Activated effector memory CD4-positive, alpha-beta T cell treated with Interleukin-2 at 50 U/mL for 16 hours (primary cell): Measurements from ENCODE around the gene HSF2BP.
"Not testable (repeated sequence)": the region's sequence is repeated elsewhere in the genome, so short reads cannot be mapped to it uniquely, and the experiment has no call there.

Experiments used
- DNase-seq: peaks from one replicate; pipeline ENCODE4 v3.0.0-alpha.2; 2020

HSF2BP gene

GRCh38 chr21:43596616-43597015 lies 62.7 kb downstream of the HSF2BP start:
- no peak for DNase-seq

- not testable (repeated sequence) for DNase-seq
These were observed 63.5 kb downstream of the HSF2BP start for GRCh38 chr21:43595769-43596168.

GRCh38 chr21:43593078-43593477 lies 66.2 kb downstream of the HSF2BP start:
- DNase-seq, result no peak

GRCh38 chr21:43591571-43591970 lies 67.7 kb downstream of the HSF2BP start:
- DNase-seq, result no peak

- DNase-seq, result no peak
These were observed 69.1 kb downstream of the HSF2BP start for GRCh38 chr21:43590194-43590593.

GRCh38 chr21:43588957-43589356 lies 70.3 kb downstream of the HSF2BP start:
- DNase-seq, result no peak

GRCh38 chr21:43585924-43586413 lies 73.3 kb downstream of the HSF2BP start:
- DNase-seq, result no peak

GRCh38 chr21:43585514-43585913 lies 73.8 kb downstream of the HSF2BP start:
- DNase-seq, result no peak

GRCh38 chr21:43581453-43581852 lies 77.8 kb downstream of the HSF2BP start:
- no peak for DNase-seq

GRCh38 chr21:43578677-43579303 lies 80.5 kb downstream of the HSF2BP start:
- DNase-seq, result no peak

- no peak for DNase-seq
These were observed 83.8 kb downstream of the HSF2BP start for GRCh38 chr21:43575473-43575844.

GRCh38 chr21:43574741-43575472 lies 84.4 kb downstream of the HSF2BP start:
- DNase-seq, result no peak

GRCh38 chr21:43573921-43574320 lies 85.4 kb downstream of the HSF2BP start:
- no peak for DNase-seq

GRCh38 chr21:43572446-43572845 lies 86.8 kb downstream of the HSF2BP start:
- DNase-seq, result no peak

GRCh38 chr21:43571976-43572375 lies 87.3 kb downstream of the HSF2BP start:
- DNase-seq, result no peak

GRCh38 chr21:43570195-43570594 lies 89.1 kb downstream of the HSF2BP start:
- not testable (repeated sequence) for DNase-seq

- DNase-seq, result not testable (repeated sequence)
These were observed 96.8 kb downstream of the HSF2BP start for GRCh38 chr21:43562451-43562850.

- DNase-seq, result not testable (repeated sequence)
These were observed 118.7 kb downstream of the HSF2BP start for GRCh38 chr21:43540561-43540960.

- not testable (repeated sequence) for DNase-seq
These were observed 136.7 kb downstream of the HSF2BP start for GRCh38 chr21:43522495-43523131.

GRCh38 chr21:43517701-43518100 lies 141.6 kb downstream of the HSF2BP start:
- not testable (repeated sequence) for DNase-seq

GRCh38 chr21:43516860-43517627 lies 142.2 kb downstream of the HSF2BP start:
- not testable (repeated sequence) for DNase-seq

GRCh38 chr21:43516295-43516847 lies 142.9 kb downstream of the HSF2BP start:
- not testable (repeated sequence) for DNase-seq

GRCh38 chr21:43514834-43515233 lies 144.5 kb downstream of the HSF2BP start:
- not testable (repeated sequence) for DNase-seq
